ENCODE data around the gene PRORP.
"Not testable (repeated sequence)": the region's sequence is repeated elsewhere in the genome, so short reads cannot be mapped to it uniquely, and the experiment has no call there.

The PRORP gene

GRCh38 chr14:35147711-35148110 lies 25.4 kb downstream of the PRORP start:
- Mint-ChIP-seq H3K9me3 (no peaks in the 10 kb centered on the region), H3K27me3 (no peaks in the 10 kb centered on the region), H3K4me3 (no peak overlapping the region), H3K27ac (peak overlapping the region in 1 of 2 donors; percentile 27), H3K4me1 (ENCODE audit: low read depth in 2 of 2) (peaks cover 1 to 18% of the 10 kb centered on the region in 2 donors), H3K36me3 (ENCODE audit: insufficient read depth) (peaks cover 9% of the 10 kb centered on the region)
- ATAC-seq (replicated peaks) = no peak
- no peak for DNase-seq

- H3K4me1 Mint-ChIP-seq (ENCODE audit: low read depth in 2 of 2) = peaks cover 5 to 25% of the 10 kb centered on the region in 2 donors
- ATAC-seq (replicated peaks) (no peak), DNase-seq (no peak)
- H3K36me3 Mint-ChIP-seq (ENCODE audit: insufficient read depth) = peaks cover 3% of the 10 kb centered on the region
- no peaks in the 10 kb centered on the region for H3K27me3 Mint-ChIP-seq
- H3K27ac Mint-ChIP-seq = no peak overlapping the region
- no peak overlapping the region for H3K4me3 Mint-ChIP-seq
- no peaks in the 10 kb centered on the region for H3K9me3 Mint-ChIP-seq
Measured at GRCh38 chr14:35149239-35149638, 26.9 kb downstream of the PRORP start.

- not testable (repeated sequence) for H3K36me3 Mint-ChIP-seq (ENCODE audit: insufficient read depth); H3K27ac Mint-ChIP-seq; DNase-seq; H3K9me3 Mint-ChIP-seq; H3K4me3 Mint-ChIP-seq; H3K27me3 Mint-ChIP-seq; ATAC-seq (replicated peaks)
- peaks cover 17 to 37% of the 10 kb centered on the region in 2 donors for H3K4me1 Mint-ChIP-seq (ENCODE audit: low read depth in 2 of 2)
Measured at GRCh38 chr14:35152531-35152930, 30.2 kb downstream of the PRORP start.

- DNase-seq = no peak
- peaks cover 17 to 37% of the 10 kb centered on the region in 2 donors for H3K4me1 Mint-ChIP-seq (ENCODE audit: low read depth in 2 of 2)
- ATAC-seq (replicated peaks) = no peak
- H3K27ac Mint-ChIP-seq = peak overlapping the region; percentile 8 to 23
- H3K4me3 Mint-ChIP-seq = no peak overlapping the region
- H3K9me3 Mint-ChIP-seq = no peaks in the 10 kb centered on the region
- no peaks in the 10 kb centered on the region for H3K27me3 Mint-ChIP-seq
- peaks cover 6% of the 10 kb centered on the region for H3K36me3 Mint-ChIP-seq (ENCODE audit: insufficient read depth)
Measured at GRCh38 chr14:35154016-35154415, 31.7 kb downstream of the PRORP start.

- peak in 1 of 3 experiments; percentile 5 for DNase-seq
- H3K36me3 Mint-ChIP-seq (ENCODE audit: insufficient read depth) = peaks cover 6% of the 10 kb centered on the region
- peak overlapping the region; percentile 49 to 75 for H3K27ac Mint-ChIP-seq
- H3K9me3 Mint-ChIP-seq = no peaks in the 10 kb centered on the region
- peak; percentile 85 for ATAC-seq (replicated peaks)
- no peaks in the 10 kb centered on the region for H3K27me3 Mint-ChIP-seq
- H3K4me1 Mint-ChIP-seq (ENCODE audit: low read depth in 2 of 2) = peaks cover 24 to 42% of the 10 kb centered on the region in 2 donors
- peak overlapping the region; percentile 37 to 43 for H3K4me3 Mint-ChIP-seq
Measured at GRCh38 chr14:35155962-35156361, 33.6 kb downstream of the PRORP start.

GRCh38 chr14:35158491-35158890 lies 36.1 kb downstream of the PRORP start:
- Mint-ChIP-seq H3K4me3 (no peak overlapping the region), H3K36me3 (ENCODE audit: insufficient read depth) (peaks cover 3% of the 10 kb centered on the region), H3K27me3 (no peaks in the 10 kb centered on the region), H3K9me3 (no peaks in the 10 kb centered on the region), H3K27ac (no peak overlapping the region), H3K4me1 (ENCODE audit: low read depth in 2 of 2) (peaks cover 32 to 49% of the 10 kb centered on the region in 2 donors)
- DNase-seq = no peak
- no peak for ATAC-seq (replicated peaks)

GRCh38 chr14:35158951-35159653 lies 36.8 kb downstream of the PRORP start:
- peaks cover 30 to 46% of the 10 kb centered on the region in 2 donors for H3K4me1 Mint-ChIP-seq (ENCODE audit: low read depth in 2 of 2)
- ATAC-seq (replicated peaks) (no peak), DNase-seq (no peak)
- H3K4me3 Mint-ChIP-seq = no peak overlapping the region
- H3K27me3 Mint-ChIP-seq = no peaks in the 10 kb centered on the region
- H3K36me3 Mint-ChIP-seq (ENCODE audit: insufficient read depth) = peaks cover 3% of the 10 kb centered on the region
- H3K9me3 Mint-ChIP-seq = no peaks in the 10 kb centered on the region
- no peak overlapping the region for H3K27ac Mint-ChIP-seq

- Mint-ChIP-seq H3K27me3 (no peaks in the 10 kb centered on the region), H3K9me3 (no peaks in the 10 kb centered on the region), H3K27ac (peak overlapping the region in 1 of 2 donors; percentile 42), H3K4me3 (peak overlapping the region in 1 of 2 donors; percentile 31), H3K36me3 (ENCODE audit: insufficient read depth) (peaks cover 10% of the 10 kb centered on the region), H3K4me1 (ENCODE audit: low read depth in 2 of 2) (peaks cover 24 to 42% of the 10 kb centered on the region in 2 donors)
- ATAC-seq (replicated peaks) (no peak), DNase-seq (no peak)
Measured at GRCh38 chr14:35159742-35160409, 37.5 kb downstream of the PRORP start.

- H3K36me3 Mint-ChIP-seq (ENCODE audit: insufficient read depth) = peaks cover 10% of the 10 kb centered on the region
Measured at GRCh38 chr14:35161231-35161630, 38.9 kb downstream of the PRORP start.

GRCh38 chr14:35163384-35163783 lies 41.0 kb downstream of the PRORP start:
- no peaks in the 10 kb centered on the region for H3K27me3 Mint-ChIP-seq

More at GRCh38 chr14:35161231-35161630, 38.9 kb downstream of the PRORP start:
- ATAC-seq (replicated peaks) = peak; percentile 98
- H3K9me3 Mint-ChIP-seq = no peaks in the 10 kb centered on the region
- DNase-seq = peak; percentile 9 to 22 (median 18)
- peaks cover 18 to 41% of the 10 kb centered on the region in 2 donors for H3K4me1 Mint-ChIP-seq (ENCODE audit: low read depth in 2 of 2)
- peak overlapping the region in 1 of 2 donors; percentile 53 for H3K4me3 Mint-ChIP-seq
- peak overlapping the region; percentile 42 to 88 for H3K27ac Mint-ChIP-seq
- H3K27me3 Mint-ChIP-seq = no peaks in the 10 kb centered on the region

GRCh38 chr14:35164849-35165248 lies 42.5 kb downstream of the PRORP start:
- Mint-ChIP-seq H3K27me3 (no peaks in the 10 kb centered on the region), H3K9me3 (no peaks in the 10 kb centered on the region)
- no peak for ATAC-seq (replicated peaks)

More at GRCh38 chr14:35163384-35163783, 41.0 kb downstream of the PRORP start:
- H3K36me3 Mint-ChIP-seq (ENCODE audit: insufficient read depth) = peaks cover 7% of the 10 kb centered on the region
- DNase-seq = no peak
- no peak for ATAC-seq (replicated peaks)
- no peaks in the 10 kb centered on the region for H3K9me3 Mint-ChIP-seq
- peaks cover 17 to 33% of the 10 kb centered on the region in 2 donors for H3K4me1 Mint-ChIP-seq (ENCODE audit: low read depth in 2 of 2)
- H3K4me3 Mint-ChIP-seq = no peak overlapping the region
- no peak overlapping the region for H3K27ac Mint-ChIP-seq

GRCh38 chr14:35167496-35167895 lies 45.1 kb downstream of the PRORP start:
- Mint-ChIP-seq H3K4me1 (ENCODE audit: low read depth in 2 of 2) (peaks cover 2 to 9% of the 10 kb centered on the region in 2 donors), H3K27ac (no peak overlapping the region), H3K36me3 (ENCODE audit: insufficient read depth) (peaks cover 13% of the 10 kb centered on the region), H3K9me3 (no peaks in the 10 kb centered on the region), H3K27me3 (no peaks in the 10 kb centered on the region), H3K4me3 (no peak overlapping the region)
- DNase-seq (no peak), ATAC-seq (replicated peaks) (no peak)

More at GRCh38 chr14:35164849-35165248, 42.5 kb downstream of the PRORP start:
- H3K36me3 Mint-ChIP-seq (ENCODE audit: insufficient read depth) = peaks cover 7% of the 10 kb centered on the region
- H3K4me3 Mint-ChIP-seq = no peak overlapping the region
- no peak for DNase-seq
- peak overlapping the region in 1 of 2 donors; percentile 83 for H3K27ac Mint-ChIP-seq
- peaks cover 17 to 30% of the 10 kb centered on the region in 2 donors for H3K4me1 Mint-ChIP-seq (ENCODE audit: low read depth in 2 of 2)

Data from effector memory CD8-positive, alpha-beta T cell (primary cell).